NCI-H2196 treated with DMSO at 0.1 percent for 48 hours (cell line): Measurements from ENCODE around the gene FDX1.

Experiments
- DNase-seq: peaks from one replicate; lab custom pipeline; 2025; ENCODE audit not compliant: unreplicated experiment; lab: John Stamatoyannopoulos, UW

FDX1 gene

GRCh38 chr11:110507328-110507727 lies 77.6 kb downstream of the FDX1 start:
- no peak for DNase-seq

GRCh38 chr11:110508786-110509185 lies 79.0 kb downstream of the FDX1 start:
- DNase-seq = no peak

- DNase-seq = no peak
These were observed 79.7 kb downstream of the FDX1 start for GRCh38 chr11:110509472-110509871.

GRCh38 chr11:110512026-110512425 lies 82.3 kb downstream of the FDX1 start:
- no peak for DNase-seq

- no peak for DNase-seq
These were observed 83.6 kb downstream of the FDX1 start for GRCh38 chr11:110513259-110513801.

- no peak for DNase-seq
These were observed 84.2 kb downstream of the FDX1 start for GRCh38 chr11:110513846-110514437.
